ENCODE data around the gene EXOC6. TPM values are rescaled to one million over a fixed set of nuclear protein-coding genes. Genes with fewer than 3 reads are reported as not detected.

The EXOC6 gene
- total and polyA plus RNA-seq, 2 of the 13 experiments (the other 11 are each of a cell fraction or from before 2014, with no cell fraction given) = 22.2 to 29.2 TPM

GRCh38 chr10:92832121-92832520, 16.2 kb upstream of the EXOC6 start (continued):
- TF ChIP-seq MYPOP (CRISPR knock-in tag; IDR thresholded peaks at IDR 0.05) = no peak
- no peak for TF ChIP-seq CCAR2 (optimal IDR thresholded peaks at IDR 0.05; ENCODE audit: low read depth, low read length)

- no TSS peak for BruUV-seq (replicated peaks)
- ATAC-seq (no peak), DNase-seq (ENCODE audit: low spot score) (no peak), FAIRE-seq (no peak)
- no peaks in the 10 kb centered on the region for H3K9me3 ChIP-seq (ENCODE audit: low read length)
- POLR2A ChIA-PET = interaction anchor here (0.7 kb wide), 1 partner anchor 15 kb away, joined by 3 read pairs; the partner anchor contains the start of gene EXOC6
- WGBS (ENCODE audit: low lambda C conversion rate) = 26% methylated on average over 2 of the region's 2 CpGs
- no peaks in the 10 kb centered on the region for H3K36me3 ChIP-seq (replicated peaks in 1 of 2; ENCODE audit: control insufficient read depth in 1 of 2, insufficient read depth in 2 of 2, low read length in 2 of 2)
- no peak overlapping the region for H2AFZ ChIP-seq (ENCODE audit: low read length)
- in situ Hi-C loops (cut with HindIII; ENCODE audit: extremely low pct_ligation_motif_present, low pct_unique_long_range_greater_than_20kb) (no loop called here), intact Hi-C loops (cut with micrococcal nuclease; ENCODE audit: unreplicated experiment) (no loop called here)
- no peaks in the 10 kb centered on the region for H4K20me1 ChIP-seq (ENCODE audit: insufficient read depth, low read length)
- CTCF ChIA-PET (ENCODE audit: low intra/inter-chr PET ratio, low total read pairs) = no interaction called here
- no peak overlapping the region for H3K4me2 ChIP-seq (ENCODE audit: low read depth, low read length)
- peaks cover 2 to 5% of the 10 kb centered on the region in 2 experiments; a peak in 2 of 5 replicates for H3K27me3 ChIP-seq (ENCODE audit: control insufficient read depth in 1 of 2, insufficient read depth in 2 of 2, low read length in 2 of 2)
- peaks cover 10% of the 10 kb centered on the region for H3K4me1 ChIP-seq (ENCODE audit: insufficient read depth, low read length)
- no peak overlapping the region for H3K4me3 ChIP-seq (replicated peaks in 1 of 3; ENCODE audit: insufficient read depth in 1 of 3, low read depth in 2 of 3, low read length in 3 of 3)
- H3K9ac ChIP-seq (ENCODE audit: insufficient read depth, low read depth, low read length) = no peak overlapping the region
- no peaks in the 10 kb centered on the region for H3K79me2 ChIP-seq (ENCODE audit: insufficient read depth, low read length)
- TF ChIP-seq PLRG1 (conservative IDR thresholded peaks at IDR 0.05) (no peak), TBX2 (CRISPR knock-in tag; IDR thresholded peaks at IDR 0.05; ENCODE audit: borderline replicate concordance) (no peak), ESRRA (CRISPR knock-in tag; IDR thresholded peaks at IDR 0.05; ENCODE audit: low read depth) (no peak), ZNF746 (CRISPR knock-in tag; IDR thresholded peaks at IDR 0.05) (no peak), ZNF720 (CRISPR knock-in tag; IDR thresholded peaks at IDR 0.05) (no peak), CEBPB (IDR thresholded peaks at IDR 0.05; ENCODE audit: borderline replicate concordance, low read depth, low read length) (no peak), CSRNP2 (CRISPR knock-in tag; conservative IDR thresholded peaks at IDR 0.05; ENCODE audit: low read depth) (no peak), ZNF639 (CRISPR knock-in tag; conservative IDR thresholded peaks at IDR 0.05) (no peak), SRF (IDR thresholded peaks at IDR 0.05; ENCODE audit: low read depth, low read length) (no peak), MEF2D (CRISPR knock-in tag; IDR thresholded peaks at IDR 0.05) (no peak), CERS6 (CRISPR knock-in tag; IDR thresholded peaks at IDR 0.05) (no peak), ZNF777 (CRISPR knock-in tag; IDR thresholded peaks at IDR 0.05) (no peak), CHD2 (IDR thresholded peaks at IDR 0.05; ENCODE audit: low read depth, low read length) (no peak)
- H3K27ac ChIP-seq (ENCODE audit: extremely low read length, insufficient read depth, low read length) = no peak overlapping the region
These were observed 15.2 kb upstream of the EXOC6 start for GRCh38 chr10:92832998-92833650.
